ENCODE measurements around the gene ZNF597.

The ZNF597 gene
- 4.8 to 11.9 (median 9.1) reads per million in 3 donors for total RNA-seq

GRCh38 chr16:3443108-3444031, at the start of gene ZNF597, which contains the start of gene NAA60:
TSS of gene ZNF597 (minus strand) at chr16:3443504. CDS start at chr16:3443153, 351 bp downstream.
TSS of gene NAA60 (plus strand) at chr16:3443680. CDS start at chr16:3476228, 32,548 bp downstream.
- Histone ChIP-seq H3K27me3 (replicated peaks; ENCODE audit: control insufficient read depth, insufficient read depth, low read length, poor library complexity, severe bottlenecking) (no peaks in the 10 kb centered on the region), H3K4me3 (ENCODE audit: insufficient read depth, low read depth, low read length, poor library complexity, severe bottlenecking) (peak within 1 kb of the TSS; percentile 59), H3K36me3 (ENCODE audit: control insufficient read depth, insufficient read depth, low read length) (peaks cover 4% of the 10 kb centered on the region)

GRCh38 chr16:3492356-3492755, 49.1 kb upstream of the ZNF597 start:
- Histone ChIP-seq H3K36me3 (ENCODE audit: control insufficient read depth, insufficient read depth, low read length) (no peaks in the 10 kb centered on the region), H3K9me3 (ENCODE audit: control insufficient read depth, low read length) (no peaks in the 10 kb centered on the region), H3K27ac (ENCODE audit: insufficient read depth, low read length, poor library complexity, severe bottlenecking) (no peak overlapping the region), H3K4me1 (ENCODE audit: control insufficient read depth, insufficient read depth, low read length, poor library complexity, severe bottlenecking) (no peaks in the 10 kb centered on the region), H3K4me3 (ENCODE audit: insufficient read depth, low read depth, low read length, poor library complexity, severe bottlenecking) (no peak overlapping the region), H3K27me3 (replicated peaks; ENCODE audit: control insufficient read depth, insufficient read depth, low read length, poor library complexity, severe bottlenecking) (no peaks in the 10 kb centered on the region)
- DNase-seq = no peak

More at GRCh38 chr16:3443108-3444031, at the start of gene ZNF597, which contains the start of gene NAA60:
- Histone ChIP-seq H3K4me1 (ENCODE audit: control insufficient read depth, insufficient read depth, low read length, poor library complexity, severe bottlenecking) (no peaks in the 10 kb centered on the region), H3K9me3 (ENCODE audit: control insufficient read depth, low read length) (no peaks in the 10 kb centered on the region), H3K27ac (ENCODE audit: insufficient read depth, low read length, poor library complexity, severe bottlenecking) (peak within 1 kb of the TSS; percentile 80)
- peak; percentile 75 to 79 (median 76) for DNase-seq

- Histone ChIP-seq H3K9me3 (ENCODE audit: control insufficient read depth, low read length) (no peaks in the 10 kb centered on the region), H3K36me3 (ENCODE audit: control insufficient read depth, insufficient read depth, low read length) (peaks cover 4% of the 10 kb centered on the region), H3K27me3 (replicated peaks; ENCODE audit: control insufficient read depth, insufficient read depth, low read length, poor library complexity, severe bottlenecking) (no peaks in the 10 kb centered on the region), H3K4me1 (ENCODE audit: control insufficient read depth, insufficient read depth, low read length, poor library complexity, severe bottlenecking) (no peaks in the 10 kb centered on the region), H3K27ac (ENCODE audit: insufficient read depth, low read length, poor library complexity, severe bottlenecking) (no peak overlapping the region), H3K4me3 (ENCODE audit: insufficient read depth, low read depth, low read length, poor library complexity, severe bottlenecking) (no peak overlapping the region)
- DNase-seq = no peak
Measured at GRCh38 chr16:3490911-3491629, 47.8 kb upstream of the ZNF597 start.

GRCh38 chr16:3488801-3489200, 45.5 kb upstream of the ZNF597 start:
- no peaks in the 10 kb centered on the region for H3K4me1 ChIP-seq (ENCODE audit: control insufficient read depth, insufficient read depth, low read length, poor library complexity, severe bottlenecking)
- peaks cover 26% of the 10 kb centered on the region for H3K36me3 ChIP-seq (ENCODE audit: control insufficient read depth, insufficient read depth, low read length)
- DNase-seq = no peak
- H3K4me3 ChIP-seq (ENCODE audit: insufficient read depth, low read depth, low read length, poor library complexity, severe bottlenecking) = no peak overlapping the region
- no peak overlapping the region for H3K27ac ChIP-seq (ENCODE audit: insufficient read depth, low read length, poor library complexity, severe bottlenecking)
- H3K9me3 ChIP-seq (ENCODE audit: control insufficient read depth, low read length) = no peaks in the 10 kb centered on the region
- H3K27me3 ChIP-seq (replicated peaks; ENCODE audit: control insufficient read depth, insufficient read depth, low read length, poor library complexity, severe bottlenecking) = no peaks in the 10 kb centered on the region

- Histone ChIP-seq H3K27me3 (replicated peaks; ENCODE audit: control insufficient read depth, insufficient read depth, low read length, poor library complexity, severe bottlenecking) (no peaks in the 10 kb centered on the region), H3K27ac (ENCODE audit: insufficient read depth, low read length, poor library complexity, severe bottlenecking) (no peak overlapping the region), H3K4me3 (ENCODE audit: insufficient read depth, low read depth, low read length, poor library complexity, severe bottlenecking) (no peak overlapping the region), H3K9me3 (ENCODE audit: control insufficient read depth, low read length) (no peaks in the 10 kb centered on the region), H3K36me3 (ENCODE audit: control insufficient read depth, insufficient read depth, low read length) (peaks cover 37% of the 10 kb centered on the region), H3K4me1 (ENCODE audit: control insufficient read depth, insufficient read depth, low read length, poor library complexity, severe bottlenecking) (no peaks in the 10 kb centered on the region)
- no peak for DNase-seq
Measured at GRCh38 chr16:3487521-3488410, 44.5 kb upstream of the ZNF597 start.

GRCh38 chr16:3486506-3487215, 43.4 kb upstream of the ZNF597 start:
- no peak overlapping the region for H3K27ac ChIP-seq (ENCODE audit: insufficient read depth, low read length, poor library complexity, severe bottlenecking)
- no peak for DNase-seq
- H3K27me3 ChIP-seq (replicated peaks; ENCODE audit: control insufficient read depth, insufficient read depth, low read length, poor library complexity, severe bottlenecking) = no peaks in the 10 kb centered on the region
- no peak overlapping the region for H3K4me3 ChIP-seq (ENCODE audit: insufficient read depth, low read depth, low read length, poor library complexity, severe bottlenecking)
- H3K4me1 ChIP-seq (ENCODE audit: control insufficient read depth, insufficient read depth, low read length, poor library complexity, severe bottlenecking) = no peaks in the 10 kb centered on the region
- H3K36me3 ChIP-seq (ENCODE audit: control insufficient read depth, insufficient read depth, low read length) = peaks cover 48% of the 10 kb centered on the region
- H3K9me3 ChIP-seq (ENCODE audit: control insufficient read depth, low read length) = no peaks in the 10 kb centered on the region

- no peaks in the 10 kb centered on the region for H3K27me3 ChIP-seq (replicated peaks; ENCODE audit: control insufficient read depth, insufficient read depth, low read length, poor library complexity, severe bottlenecking)
- H3K4me3 ChIP-seq (ENCODE audit: insufficient read depth, low read depth, low read length, poor library complexity, severe bottlenecking) = no peak overlapping the region
- no peak for DNase-seq
- peaks cover 53% of the 10 kb centered on the region for H3K36me3 ChIP-seq (ENCODE audit: control insufficient read depth, insufficient read depth, low read length)
- H3K4me1 ChIP-seq (ENCODE audit: control insufficient read depth, insufficient read depth, low read length, poor library complexity, severe bottlenecking) = no peaks in the 10 kb centered on the region
- no peak overlapping the region for H3K27ac ChIP-seq (ENCODE audit: insufficient read depth, low read length, poor library complexity, severe bottlenecking)
- H3K9me3 ChIP-seq (ENCODE audit: control insufficient read depth, low read length) = no peaks in the 10 kb centered on the region
Measured at GRCh38 chr16:3485821-3486505, 42.7 kb upstream of the ZNF597 start.

GRCh38 chr16:3485097-3485745, 41.9 kb upstream of the ZNF597 start:
- no peak for DNase-seq
- Histone ChIP-seq H3K27ac (ENCODE audit: insufficient read depth, low read length, poor library complexity, severe bottlenecking) (no peak overlapping the region), H3K9me3 (ENCODE audit: control insufficient read depth, low read length) (no peaks in the 10 kb centered on the region), H3K4me3 (ENCODE audit: insufficient read depth, low read depth, low read length, poor library complexity, severe bottlenecking) (no peak overlapping the region), H3K4me1 (ENCODE audit: control insufficient read depth, insufficient read depth, low read length, poor library complexity, severe bottlenecking) (no peaks in the 10 kb centered on the region), H3K36me3 (ENCODE audit: control insufficient read depth, insufficient read depth, low read length) (peaks cover 57% of the 10 kb centered on the region), H3K27me3 (replicated peaks; ENCODE audit: control insufficient read depth, insufficient read depth, low read length, poor library complexity, severe bottlenecking) (no peaks in the 10 kb centered on the region)
